ENCODE measurements around the gene RNF227. TPM values are rescaled to one million over a fixed set of nuclear protein-coding genes. Genes with fewer than 3 reads are reported as not detected.

RNF227 gene
- total and polyA plus RNA-seq, 10 of the 15 experiments (the other 5 are each of a cell fraction or from before 2014, with no cell fraction given), result 0.49 to 5.0 (median 1.3) TPM

- peak overlapping the region; percentile 24 for H3K27ac ChIP-seq (ENCODE audit: control insufficient read depth, insufficient read depth)
- H3K4me2 ChIP-seq (ENCODE audit: control insufficient read depth, insufficient read depth), result peak overlapping the region; percentile 60
- WGBS (ENCODE audit: insufficient coverage, insufficient replicate concordance, low lambda C conversion rate, missing lambda C conversion rate), result 61% methylated on average over 3 of the region's 3 CpGs
- H3K4me1 ChIP-seq (ENCODE audit: control insufficient read depth, insufficient read depth, low read length), result peaks cover 19% of the 10 kb centered on the region
- ChIA-PET POLR2A (interaction anchor here (0.7 to 1.4 kb wide), 2 partner anchors 11 to 35 kb away, joined by 3 to 4 read pairs; partner anchors contain the start of gene RNF227), CTCF (interaction anchor here (1.6 to 8.9 kb wide), 2 partner anchors 11 to 17 kb away, joined by 5 to 75 read pairs; no protein-coding TSS in a partner anchor), SMC1A (ENCODE audit: uncharacterized antibody, unreplicated experiment) (interaction anchor here (1.5 kb wide), 1 partner anchor 18 kb away, joined by 3 read pairs; no protein-coding TSS in a partner anchor), RAD21 (ENCODE audit: unreplicated experiment) (interaction anchor here (0.7 to 1.1 kb wide), 3 partner anchors 23 to 43 kb away, joined by 3 to 4 read pairs (median 3); partner anchors contain the start of gene NAA38)
- FAIRE-seq (peak; percentile 72), DNase-seq (ENCODE audit: low read depth, low spot score) (no peak), ATAC-seq (peak; percentile 62)
- H2AFZ ChIP-seq (ENCODE audit: control insufficient read depth, low read depth, low read length), result no peak overlapping the region
- intact Hi-C loops (cut with micrococcal nuclease; ENCODE audit: unreplicated experiment) (no loop called here), in situ Hi-C loops (cut with MboI) (no loop called here)
- no peaks in the 10 kb centered on the region for H4K20me1 ChIP-seq (ENCODE audit: control insufficient read depth, insufficient read depth)
- peaks cover 0 to 2% of the 10 kb centered on the region in 2 experiments; a peak in 1 of 4 replicates for H3K36me3 ChIP-seq (ENCODE audit: control insufficient read depth in 2 of 2, insufficient read depth in 2 of 2, low read length in 1 of 2)
- H3K9me3 ChIP-seq (replicated peaks; ENCODE audit: control insufficient read depth, insufficient read depth, low read length), result no peaks in the 10 kb centered on the region
- peak overlapping the region; percentile 0; the same call in 1 of the 2 replicates for H3K4me3 ChIP-seq
- peaks cover 6% of the 10 kb centered on the region for H3K79me2 ChIP-seq (ENCODE audit: control insufficient read depth, insufficient read depth, low read length)
- no TSS peak for BruUV-seq (replicated peaks)
- no peaks in the 10 kb centered on the region for H3K27me3 ChIP-seq (replicated peaks in 1 of 2; ENCODE audit: control insufficient read depth in 2 of 2, insufficient read depth in 2 of 2, low read length in 1 of 2)
- no peak overlapping the region for H3K9ac ChIP-seq (ENCODE audit: control insufficient read depth, insufficient read depth, low read length)
- TF ChIP-seq, protein P1, sequence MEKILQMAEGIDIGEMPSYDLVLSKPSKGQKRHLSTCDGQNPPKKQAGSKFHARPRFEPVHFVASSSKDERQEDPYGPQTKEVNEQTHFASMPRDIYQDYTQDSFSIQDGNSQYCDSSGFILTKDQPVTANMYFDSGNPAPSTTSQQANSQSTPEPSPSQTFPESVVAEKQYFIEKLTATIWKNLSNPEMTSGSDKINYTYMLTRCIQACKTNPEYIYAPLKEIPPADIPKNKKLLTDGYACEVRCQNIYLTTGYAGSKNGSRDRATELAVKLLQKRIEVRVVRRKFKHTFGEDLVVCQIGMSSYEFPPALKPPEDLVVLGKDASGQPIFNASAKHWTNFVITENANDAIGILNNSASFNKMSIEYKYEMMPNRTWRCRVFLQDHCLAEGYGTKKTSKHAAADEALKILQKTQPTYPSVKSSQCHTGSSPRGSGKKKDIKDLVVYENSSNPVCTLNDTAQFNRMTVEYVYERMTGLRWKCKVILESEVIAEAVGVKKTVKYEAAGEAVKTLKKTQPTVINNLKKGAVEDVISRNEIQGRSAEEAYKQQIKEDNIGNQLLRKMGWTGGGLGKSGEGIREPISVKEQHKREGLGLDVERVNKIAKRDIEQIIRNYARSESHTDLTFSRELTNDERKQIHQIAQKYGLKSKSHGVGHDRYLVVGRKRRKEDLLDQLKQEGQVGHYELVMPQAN (conservative IDR thresholded peaks at IDR 0.05), result no peak
- TF ChIP-seq RELB (IDR thresholded peaks at IDR 0.05; ENCODE audit: low read depth), result peak; percentile 65
- peak; percentile 10 for TF ChIP-seq E4F1 (IDR thresholded peaks at IDR 0.05; ENCODE audit: borderline replicate concordance, partially characterized antibody)
- TF ChIP-seq ZBTB4 (CRISPR knock-in tag; IDR thresholded peaks at IDR 0.05), result no peak
- TF ChIP-seq ZNF384 (IDR thresholded peaks at IDR 0.05; ENCODE audit: borderline replicate concordance, low read depth, low read length), result no peak
- TF ChIP-seq RAD51 (IDR thresholded peaks at IDR 0.05), result 0 out of 2 replicates have a peak, but pooled peaks have one; percentile 29
- no peak for TF ChIP-seq FOXM1 (IDR thresholded peaks at IDR 0.05; ENCODE audit: low read depth, low read length)
- peak; percentile 79 for TF ChIP-seq HDGF (IDR thresholded peaks at IDR 0.05)
- peak; percentile 56; the same call in 1 of the 2 replicates for TF ChIP-seq SPI1 (IDR thresholded peaks at IDR 0.05; ENCODE audit: borderline replicate concordance, insufficient read depth, low read depth, low read length)
- TF ChIP-seq, protein P2, sequence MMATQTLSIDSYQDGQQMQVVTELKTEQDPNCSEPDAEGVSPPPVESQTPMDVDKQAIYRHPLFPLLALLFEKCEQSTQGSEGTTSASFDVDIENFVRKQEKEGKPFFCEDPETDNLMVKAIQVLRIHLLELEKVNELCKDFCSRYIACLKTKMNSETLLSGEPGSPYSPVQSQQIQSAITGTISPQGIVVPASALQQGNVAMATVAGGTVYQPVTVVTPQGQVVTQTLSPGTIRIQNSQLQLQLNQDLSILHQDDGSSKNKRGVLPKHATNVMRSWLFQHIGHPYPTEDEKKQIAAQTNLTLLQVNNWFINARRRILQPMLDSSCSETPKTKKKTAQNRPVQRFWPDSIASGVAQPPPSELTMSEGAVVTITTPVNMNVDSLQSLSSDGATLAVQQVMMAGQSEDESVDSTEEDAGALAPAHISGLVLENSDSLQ (IDR thresholded peaks at IDR 0.05), result peak; percentile 36; the same call in 1 of the 2 replicates
These were observed 35.8 kb downstream of the RNF227 start for GRCh38 chr17:7880076-7880868.

All from GM12878 (cell line).